NCI-H82 treated with DMSO at 0.1 percent for 48 hours (cell line): Measurements from ENCODE around the gene L1CAM.

Experiments used
- DNase-seq: peaks from one replicate; lab custom pipeline; 2025; ENCODE audit not compliant: unreplicated experiment; lab: John Stamatoyannopoulos, UW

Gene L1CAM

DNA sequence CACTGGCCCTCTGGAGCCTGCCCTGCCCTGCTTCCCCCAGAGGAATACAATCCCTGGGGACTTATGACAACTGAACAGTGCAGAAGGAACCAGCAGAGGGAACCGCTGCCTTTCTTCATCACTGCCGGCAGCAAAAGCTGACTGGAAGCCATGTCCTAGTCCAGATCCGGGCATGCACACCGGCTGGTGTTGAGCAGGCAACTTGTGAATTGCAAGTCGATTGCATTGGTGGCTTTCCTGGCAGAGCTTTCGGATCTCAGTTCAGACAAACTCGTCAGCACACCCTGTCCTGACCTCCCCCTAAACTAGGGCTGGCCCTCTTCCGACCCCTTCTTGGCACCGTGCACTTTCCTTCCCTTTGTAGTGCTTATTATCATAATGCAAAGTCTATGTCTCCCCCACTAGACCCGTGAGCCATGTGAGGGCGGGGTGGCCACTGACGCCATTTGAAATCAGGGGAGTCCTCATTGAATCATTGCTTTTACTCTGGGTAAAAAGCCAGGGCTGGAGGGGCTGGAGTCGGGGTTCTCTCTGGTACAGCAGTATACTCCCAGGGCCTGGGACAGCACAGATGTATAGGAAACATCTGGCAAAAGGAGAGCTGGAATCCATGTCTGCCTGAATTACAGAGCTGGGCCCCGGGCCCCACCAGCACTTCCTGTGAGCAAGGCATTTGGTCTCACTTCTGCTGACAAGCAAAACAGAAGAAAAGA lies 38.3 kb upstream of the L1CAM start:
- DNase-seq, result peak; percentile 49

DNA sequence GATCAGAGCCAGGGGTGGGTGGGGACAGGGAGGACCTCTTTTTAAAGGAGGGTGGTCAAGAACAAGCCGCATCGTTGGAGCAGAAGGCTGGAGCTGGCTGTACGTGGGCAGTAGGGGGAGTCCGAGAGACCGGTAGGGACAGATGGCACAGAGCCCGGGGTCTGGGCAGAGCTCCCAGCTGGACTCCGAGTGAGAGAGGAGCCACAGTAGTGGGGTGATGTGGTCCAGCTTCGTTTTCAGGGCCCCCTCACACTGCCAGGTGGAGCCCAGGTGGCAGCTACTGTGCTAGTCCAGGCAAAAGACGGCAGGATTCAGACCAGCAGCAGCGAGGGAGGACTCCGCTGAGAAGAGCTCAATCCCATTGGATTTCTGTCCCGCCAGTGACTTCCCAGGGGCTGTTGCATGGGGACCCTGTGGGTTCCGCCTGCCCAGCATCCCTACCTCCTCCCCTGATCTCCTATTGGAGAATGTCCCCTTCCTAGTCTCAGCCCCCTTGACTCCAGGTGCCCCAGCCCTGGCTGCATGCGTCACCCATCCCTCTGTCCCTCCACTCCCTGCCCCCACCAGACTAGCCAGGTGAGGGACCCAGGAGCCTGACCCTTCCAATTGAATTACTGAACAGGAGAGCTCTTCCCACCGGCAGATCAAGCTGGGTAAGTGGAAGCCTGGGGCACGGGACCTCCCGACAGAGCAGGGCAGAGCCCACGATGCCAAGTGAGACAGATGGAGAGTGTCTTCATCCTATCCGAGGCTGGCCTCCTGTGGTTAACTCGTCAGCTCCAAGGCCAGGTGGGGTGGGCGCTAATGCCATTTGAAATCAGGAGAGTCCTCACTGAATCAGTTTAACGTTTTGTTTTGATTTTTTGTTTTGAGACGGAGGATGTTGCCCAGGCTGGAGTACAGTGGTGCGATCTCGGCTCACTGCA lies 37.2 kb upstream of the L1CAM start:
- DNase-seq, result peak; percentile 49

DNA sequence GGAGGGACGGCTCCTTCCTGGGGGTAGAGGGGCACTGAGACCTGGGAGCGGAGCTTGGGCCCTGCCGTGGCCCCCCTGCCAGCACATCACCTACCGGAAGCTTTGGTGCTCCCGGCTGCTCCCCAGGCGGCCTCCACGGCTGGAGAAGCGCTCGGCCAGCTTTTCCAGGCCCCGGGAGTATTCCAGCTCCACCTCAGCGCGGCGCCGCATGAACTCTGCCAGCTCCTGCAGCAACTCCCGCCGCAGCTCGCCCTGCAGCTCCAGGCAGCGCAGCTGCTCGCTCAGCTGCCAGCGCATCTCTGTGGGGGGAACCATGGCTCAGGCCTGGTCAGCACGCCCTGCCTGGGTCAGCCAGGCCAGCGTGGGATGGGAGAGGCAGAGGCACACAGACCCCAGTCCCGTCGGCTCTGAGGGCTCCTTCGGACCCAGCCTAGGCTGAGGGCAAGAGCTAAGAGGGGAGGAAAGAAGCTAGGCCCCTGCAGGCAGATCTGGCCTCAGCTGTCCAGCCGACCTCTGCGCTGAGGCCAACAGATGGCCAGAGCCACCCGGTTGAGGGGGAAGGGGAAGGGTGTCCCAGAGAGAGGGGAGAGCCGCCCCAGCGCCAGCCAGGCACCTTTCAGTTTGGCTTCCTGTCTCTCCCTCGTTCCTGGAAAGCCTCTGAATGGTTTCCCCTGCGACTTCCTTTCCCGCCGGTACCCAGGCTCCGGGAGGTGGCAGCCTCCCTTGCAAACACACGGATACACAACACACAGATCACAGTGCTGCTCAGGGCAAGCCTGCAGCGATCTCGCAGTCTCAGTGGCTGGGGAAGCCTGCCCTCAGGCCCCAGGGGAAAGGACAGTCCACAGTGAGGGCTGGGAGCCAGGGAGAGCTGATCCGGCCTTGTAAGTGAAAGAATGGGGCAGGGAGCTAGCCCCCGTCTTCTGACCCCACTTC lies 35.8 kb upstream of the L1CAM start:
- no peak for DNase-seq

DNA sequence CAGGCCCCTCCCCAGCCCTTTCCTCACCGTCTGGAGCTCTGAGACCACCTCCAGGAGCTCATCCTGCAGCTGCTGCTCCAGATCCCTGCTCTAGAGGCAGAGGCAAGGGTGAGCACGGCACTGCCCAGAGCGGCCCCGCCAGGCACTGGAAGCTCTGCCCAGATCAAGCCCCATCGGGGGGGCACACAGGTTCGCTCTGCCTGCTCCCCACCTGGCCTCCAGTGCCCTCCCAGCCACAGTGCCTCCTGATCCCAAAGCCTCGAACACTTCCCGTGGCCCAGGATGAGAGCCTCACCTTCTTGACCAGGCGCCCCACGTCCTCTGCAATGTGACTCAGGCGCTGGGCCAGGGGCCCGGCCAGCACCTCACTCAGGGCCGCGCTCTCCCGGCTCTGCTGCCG lies 35.1 kb upstream of the L1CAM start:
- no peak for DNase-seq

DNA sequence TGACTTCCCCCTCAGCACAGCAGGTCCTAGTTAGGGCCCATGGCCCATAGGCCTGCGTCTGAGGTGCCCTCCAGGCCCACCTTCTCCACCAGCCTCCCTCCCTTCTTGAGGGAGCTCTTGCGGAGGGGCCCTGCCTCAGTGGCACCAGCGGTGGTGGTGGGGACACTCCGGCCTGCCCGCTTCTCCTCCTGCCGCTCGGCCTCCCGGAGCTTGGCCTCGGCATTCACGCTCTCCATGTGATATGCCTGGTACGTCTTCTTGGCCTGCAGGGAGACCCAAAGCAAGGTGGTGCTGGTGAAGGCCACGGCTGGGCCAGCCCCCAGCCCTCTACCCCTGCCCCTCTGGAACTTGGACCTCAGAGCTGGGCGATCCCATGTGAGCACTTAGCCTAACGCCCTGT lies 34.6 kb upstream of the L1CAM start:
- no peak for DNase-seq

DNA sequence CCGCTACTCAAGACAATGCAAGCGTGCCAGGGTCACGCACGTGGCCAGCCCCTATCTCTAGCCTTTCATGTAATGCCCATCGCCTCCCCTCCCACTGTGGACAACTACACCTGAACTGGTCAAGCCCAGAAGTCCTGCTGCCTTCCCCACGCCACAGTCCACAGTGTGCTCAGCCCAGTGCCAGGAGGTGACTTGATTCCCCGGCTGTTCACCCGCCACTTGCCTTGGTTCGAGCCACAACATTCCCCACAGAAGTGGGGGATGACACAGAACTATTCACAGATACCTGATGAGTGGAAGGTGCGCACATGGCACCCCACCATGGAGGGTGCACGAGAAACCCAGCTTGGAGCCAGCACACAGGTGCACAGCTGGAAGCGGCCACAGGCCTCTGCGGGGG lies 33.3 kb upstream of the L1CAM start:
- no peak for DNase-seq

DNA sequence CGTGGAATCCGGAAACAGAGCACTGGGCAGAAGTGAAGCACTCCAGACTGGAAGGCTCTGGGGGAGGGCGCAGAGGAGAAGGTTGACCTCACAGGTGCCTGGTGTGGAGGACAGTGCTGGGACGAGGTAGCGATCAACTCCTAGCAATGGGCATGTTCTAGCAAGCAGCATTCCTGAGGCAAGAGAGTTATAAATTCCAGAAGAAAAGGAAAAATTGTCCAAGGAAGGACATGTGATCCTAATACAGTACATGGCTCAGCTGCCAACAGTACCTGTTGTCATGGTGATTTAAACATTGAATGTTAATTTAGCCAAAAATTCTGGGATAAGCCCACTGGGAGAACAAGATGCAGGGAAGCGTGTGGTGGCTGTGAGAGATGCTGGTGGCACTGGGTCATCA lies 31.9 kb upstream of the L1CAM start:
- no peak for DNase-seq

DNA sequence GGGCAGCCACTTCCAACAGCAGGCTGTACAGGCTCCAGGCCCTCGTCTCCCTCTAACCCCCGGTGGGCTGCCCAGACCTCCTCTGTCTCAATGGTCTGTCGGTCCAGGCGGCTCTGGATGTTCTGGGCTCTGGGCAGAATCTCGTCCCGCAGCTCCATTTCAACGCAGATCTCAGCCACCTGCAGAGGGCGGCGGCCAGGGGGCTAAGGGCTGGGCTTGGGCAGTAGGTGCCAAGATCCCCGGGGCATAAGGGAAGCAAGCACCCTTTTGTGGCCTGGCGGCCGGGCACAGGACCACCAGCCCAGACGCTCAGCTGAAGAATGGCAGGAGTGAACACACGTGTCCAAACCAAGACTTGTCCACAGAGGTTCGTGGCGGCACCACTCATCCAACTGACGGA lies 27.7 kb upstream of the L1CAM start:
- DNase-seq, result no peak

DNA sequence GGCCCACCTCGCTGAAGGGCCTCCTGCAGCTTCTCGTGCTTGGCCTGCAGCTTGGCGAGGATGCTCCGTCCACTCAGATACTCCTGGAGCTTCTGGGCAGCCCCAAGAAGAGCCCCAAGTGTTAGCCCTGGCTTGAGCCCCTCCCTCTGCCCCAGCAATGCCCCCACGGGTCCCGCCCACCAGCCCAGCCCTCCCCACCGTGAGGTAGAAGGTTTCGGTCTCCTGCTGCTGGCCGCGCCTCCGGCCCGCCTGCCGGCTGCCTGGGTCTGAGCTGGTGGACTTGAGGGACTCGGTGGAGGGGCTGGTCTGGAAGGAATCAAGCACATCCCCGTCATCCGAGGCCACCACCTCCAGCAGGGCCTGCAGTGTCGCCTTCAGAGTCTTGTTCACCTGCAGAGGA lies 27.2 kb upstream of the L1CAM start:
- no peak for DNase-seq

DNA sequence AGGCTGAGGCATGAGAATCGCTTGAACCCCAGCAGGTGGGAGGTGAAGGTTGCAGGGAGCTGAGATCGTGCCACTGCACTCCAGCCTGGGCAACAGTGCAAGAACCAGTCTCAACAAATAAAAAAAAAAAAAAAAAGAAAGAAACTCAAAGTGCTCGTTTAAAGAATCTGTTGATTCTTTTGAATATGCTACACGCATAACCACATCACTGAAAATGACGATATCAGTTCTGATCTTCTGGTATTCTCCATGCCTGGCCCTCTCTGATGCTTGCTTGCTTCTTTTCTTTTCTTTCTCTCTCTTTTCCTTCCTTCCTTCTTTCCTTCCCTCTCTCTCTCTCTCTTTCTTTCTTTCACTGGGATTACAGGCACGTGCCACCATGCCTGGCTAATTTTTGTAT lies 25.8 kb upstream of the L1CAM start:
- no peak for DNase-seq

DNA sequence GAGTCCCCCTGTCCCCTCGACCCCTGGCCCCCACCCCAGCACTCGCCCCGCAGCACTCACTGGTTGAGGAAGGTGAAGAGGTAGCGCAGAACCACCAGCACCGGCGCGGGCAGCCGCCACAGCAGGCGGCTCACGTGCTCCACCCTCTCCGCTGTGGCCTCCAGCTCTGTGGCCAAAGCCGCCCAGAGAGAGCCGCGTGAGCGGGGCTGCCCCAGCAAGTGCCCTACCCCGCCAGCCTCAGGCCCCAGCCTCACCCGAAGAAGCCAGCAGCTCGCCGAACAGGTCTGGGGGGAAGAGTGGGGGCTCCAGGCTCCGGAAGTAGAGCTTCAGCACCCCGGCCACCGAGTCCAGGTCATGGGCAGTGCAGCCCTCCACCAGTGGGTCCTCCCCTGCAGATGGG lies 24.5 kb upstream of the L1CAM start:
- no peak for DNase-seq

DNA sequence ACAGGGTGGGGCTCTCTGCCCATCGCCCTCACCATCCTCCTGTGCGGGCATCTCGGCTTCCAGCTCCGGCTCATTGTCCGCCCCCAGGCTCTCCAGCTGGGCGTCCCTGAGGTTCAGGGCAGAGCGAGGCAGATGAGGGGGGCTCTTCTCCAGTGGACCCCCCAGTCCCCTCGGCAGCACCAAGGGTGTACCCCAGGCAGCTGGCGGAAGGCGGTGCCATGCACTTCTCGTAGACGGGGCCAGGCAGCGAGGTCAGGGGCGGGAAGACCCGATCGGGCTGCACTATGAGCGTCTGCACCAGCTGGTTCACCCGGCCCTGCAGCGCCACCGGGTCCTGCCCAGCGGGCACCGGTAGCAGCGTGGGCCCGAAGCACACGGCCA lies 24.0 kb upstream of the L1CAM start:
- DNase-seq, result no peak

DNA sequence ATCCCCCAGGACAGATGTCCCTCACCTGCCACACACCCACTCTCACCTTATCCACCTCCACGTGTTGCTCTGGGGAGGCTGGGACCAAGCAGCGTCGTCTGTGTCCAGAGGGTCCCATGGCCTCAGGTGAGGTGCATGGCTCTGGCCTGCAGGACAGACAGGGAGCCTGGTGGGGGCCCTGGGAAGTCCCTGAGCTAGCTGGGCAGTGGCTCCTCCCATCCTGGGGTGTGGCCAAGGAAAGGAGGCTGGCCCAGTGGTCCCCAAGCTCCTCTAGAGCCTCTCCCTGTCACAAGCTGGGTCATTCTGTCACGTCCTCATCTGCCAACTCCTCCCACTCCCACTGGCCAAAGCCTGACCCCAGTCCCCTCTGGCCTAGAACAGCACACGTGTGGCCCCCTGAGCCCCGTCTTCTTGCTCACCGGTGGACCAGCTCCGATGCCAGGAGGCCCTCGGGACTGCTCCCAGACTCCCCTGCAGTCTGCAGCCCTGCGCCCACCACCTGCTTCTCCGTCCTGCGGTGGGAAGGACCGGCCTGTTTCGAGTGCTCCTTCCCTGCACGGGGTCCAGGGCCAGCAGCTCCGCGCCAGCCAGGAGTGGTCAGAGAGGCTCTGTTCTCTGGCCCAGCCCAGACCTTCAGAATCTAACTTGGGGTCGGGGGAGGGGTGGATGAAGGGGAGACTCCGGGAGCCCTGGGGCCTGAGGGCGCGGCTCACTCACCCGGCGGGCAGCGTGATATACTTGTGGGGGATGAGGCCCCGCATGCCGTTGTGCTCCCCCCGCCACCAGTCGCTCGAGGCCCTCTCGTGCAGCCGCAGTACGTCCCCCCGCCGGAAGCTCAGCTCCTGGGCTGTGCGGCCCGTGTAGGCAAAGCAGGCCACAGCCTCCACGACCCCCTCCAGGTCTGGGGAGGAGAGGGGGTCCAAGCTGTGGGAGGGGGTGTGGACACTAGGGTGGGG lies 23.3 kb upstream of the L1CAM start:
- DNase-seq, result peak; percentile 17

DNA sequence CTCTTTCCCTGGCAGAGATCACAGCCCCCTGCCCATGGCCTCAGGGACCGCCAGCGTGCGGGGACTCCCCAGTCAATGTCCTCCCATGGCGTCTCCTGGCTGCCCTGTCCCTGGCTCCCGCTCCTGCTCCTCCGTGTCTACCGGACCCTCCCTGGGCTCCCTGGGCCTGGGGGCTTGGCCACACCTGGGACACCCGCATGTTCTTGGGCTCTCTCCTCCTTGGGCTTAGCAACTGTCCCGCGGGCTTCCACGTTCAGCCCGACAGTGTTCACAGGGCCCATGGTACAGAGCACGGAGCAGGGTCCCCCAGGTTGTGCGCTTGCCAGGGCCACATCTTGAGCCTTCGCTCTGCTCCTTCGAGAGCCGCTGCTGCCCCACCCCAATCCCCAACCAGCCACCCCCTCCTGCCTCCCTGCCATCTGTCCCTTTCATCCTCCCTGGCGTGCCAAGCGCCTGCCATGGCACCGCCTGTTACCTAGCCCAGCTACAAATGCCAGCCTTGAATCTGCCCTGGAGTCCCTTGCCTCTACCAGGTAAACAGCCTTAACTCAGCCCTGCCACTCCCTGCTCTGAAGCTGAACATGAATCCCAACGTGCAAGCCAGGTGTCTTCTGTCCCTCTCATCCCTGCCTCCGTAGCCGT lies 22.4 kb upstream of the L1CAM start:
- DNase-seq, result no peak

DNA sequence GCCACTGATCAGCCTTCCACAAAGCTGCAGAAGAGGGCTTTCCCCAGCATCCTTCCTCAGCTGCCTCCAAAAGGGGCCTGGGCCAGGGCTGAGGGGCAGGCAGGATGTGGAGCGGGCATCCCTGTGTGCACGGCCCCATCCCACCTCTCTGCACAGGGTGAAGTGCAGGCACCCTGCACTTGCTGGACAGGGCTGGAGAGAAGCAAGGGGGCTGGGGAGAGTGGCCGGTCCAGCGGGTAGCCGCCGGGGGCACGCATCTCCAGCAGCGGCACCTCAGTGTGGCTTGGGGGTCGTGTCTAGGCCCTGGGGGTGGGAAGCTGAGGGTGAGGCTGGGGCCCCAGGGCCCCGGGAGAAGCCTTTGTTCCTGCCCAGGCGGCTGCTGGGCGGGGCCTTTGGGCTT lies 21.5 kb upstream of the L1CAM start:
- no peak for DNase-seq

DNA sequence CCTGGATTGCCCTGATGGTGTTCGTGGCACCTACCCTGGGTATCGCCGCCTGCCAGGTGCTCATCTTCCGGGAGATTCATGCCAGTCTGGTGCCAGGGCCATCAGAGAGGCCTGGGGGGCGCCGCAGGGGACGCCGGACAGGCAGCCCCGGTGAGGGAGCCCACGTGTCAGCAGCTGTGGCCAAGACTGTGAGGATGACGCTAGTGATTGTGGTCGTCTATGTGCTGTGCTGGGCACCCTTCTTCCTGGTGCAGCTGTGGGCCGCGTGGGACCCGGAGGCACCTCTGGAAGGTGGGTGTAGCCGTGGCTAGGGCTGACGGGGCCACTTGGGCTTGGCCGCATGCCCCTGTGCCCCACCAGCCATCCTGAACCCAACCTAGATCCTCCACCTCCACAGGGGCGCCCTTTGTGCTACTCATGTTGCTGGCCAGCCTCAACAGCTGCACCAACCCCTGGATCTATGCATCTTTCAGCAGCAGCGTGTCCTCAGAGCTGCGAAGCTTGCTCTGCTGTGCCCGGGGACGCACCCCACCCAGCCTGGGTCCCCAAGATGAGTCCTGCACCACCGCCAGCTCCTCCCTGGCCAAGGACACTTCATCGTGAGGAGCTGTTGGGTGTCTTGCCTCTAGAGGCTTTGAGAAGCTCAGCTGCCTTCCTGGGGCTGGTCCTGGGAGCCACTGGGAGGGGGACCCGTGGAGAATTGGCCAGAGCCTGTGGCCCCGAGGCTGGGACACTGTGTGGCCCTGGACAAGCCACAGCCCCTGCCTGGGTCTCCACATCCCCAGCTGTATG lies 20.3 kb upstream of the L1CAM start:
- no peak for DNase-seq

DNA sequence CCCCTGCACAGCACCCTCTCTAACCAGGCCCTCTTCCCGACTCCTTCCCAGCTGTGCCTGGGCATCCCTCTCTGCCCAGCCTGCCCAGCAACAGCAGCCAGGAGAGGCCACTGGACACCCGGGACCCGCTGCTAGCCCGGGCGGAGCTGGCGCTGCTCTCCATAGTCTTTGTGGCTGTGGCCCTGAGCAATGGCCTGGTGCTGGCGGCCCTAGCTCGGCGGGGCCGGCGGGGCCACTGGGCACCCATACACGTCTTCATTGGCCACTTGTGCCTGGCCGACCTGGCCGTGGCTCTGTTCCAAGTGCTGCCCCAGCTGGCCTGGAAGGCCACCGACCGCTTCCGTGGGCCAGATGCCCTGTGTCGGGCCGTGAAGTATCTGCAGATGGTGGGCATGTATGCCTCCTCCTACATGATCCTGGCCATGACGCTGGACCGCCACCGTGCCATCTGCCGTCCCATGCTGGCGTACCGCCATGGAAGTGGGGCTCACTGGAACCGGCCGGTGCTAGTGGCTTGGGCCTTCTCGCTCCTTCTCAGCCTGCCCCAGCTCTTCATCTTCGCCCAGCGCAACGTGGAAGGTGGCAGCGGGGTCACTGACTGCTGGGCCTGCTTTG lies 19.6 kb upstream of the L1CAM start:
- DNase-seq, result no peak
